Esophagus squamous epithelium (tissue), 4 donors: Measurements from ENCODE around the gene OTUD4.

Experiments used
- CTCF ChIP-seq, 6 experiments: fragments of 450-650 bp in 4 of 6; fragments of 200-600 bp in 2 of 6; sonication (generic) in 2 of 6; IDR thresholded peaks; one replicate each; pipeline ENCODE4 v1.5.1; 2016 to 2019; ENCODE audit warnings: antibody characterized with exemption in 6 of 6, mild to moderate bottlenecking in 4 of 6, moderate library complexity in 4 of 6
- POLR2A ChIP-seq, 4 donors: fragments of 450-650 bp; IDR thresholded peaks; one replicate each; pipeline ENCODE4 v1.6.1; 2017; ENCODE audit warnings: antibody characterized with exemption in 4 of 4, mild to moderate bottlenecking in 4 of 4, moderate library complexity in 3 of 4

GRCh38 chr4:145189981-145190380 is 9.6 kb upstream of the OTUD4 start:
- TF ChIP-seq CTCF (IDR thresholded peaks at IDR 0.05) (no peak), POLR2A (IDR thresholded peaks at IDR 0.05) (no peak)
